ENCODE measurements around the gene PAM.
A peak's percentile ranks its signal among the peaks of the same experiment; 100 is the strongest.
"Not testable (repeated sequence)": the region's sequence is repeated elsewhere in the genome, so short reads cannot be mapped to it uniquely, and the experiment has no call there.

PAM gene

DNA sequence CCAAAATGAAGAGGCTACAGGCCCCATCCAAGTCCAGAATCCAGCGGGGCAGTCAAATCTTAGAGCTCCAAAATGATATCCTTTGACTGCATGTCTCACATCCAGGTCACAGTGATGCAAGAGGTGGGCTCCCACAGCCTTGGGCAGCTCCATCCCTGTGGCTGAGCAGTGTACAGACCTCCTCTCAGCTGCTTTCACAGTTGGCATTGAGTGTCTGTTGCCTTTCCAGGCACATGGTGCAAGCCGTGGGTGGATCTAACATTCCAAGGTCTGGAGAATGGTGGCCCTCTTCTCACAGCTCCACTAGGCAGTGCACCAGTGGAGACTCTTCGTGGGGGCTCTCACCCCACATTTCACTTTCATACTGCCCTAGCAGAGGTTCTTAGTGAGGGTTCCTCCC, 244.1 kb downstream of the PAM start:
- no peak for TF ChIP-seq ZFX (IDR thresholded peaks at IDR 0.05; ENCODE audit: borderline replicate concordance)
- TF ChIP-seq, protein P1, sequence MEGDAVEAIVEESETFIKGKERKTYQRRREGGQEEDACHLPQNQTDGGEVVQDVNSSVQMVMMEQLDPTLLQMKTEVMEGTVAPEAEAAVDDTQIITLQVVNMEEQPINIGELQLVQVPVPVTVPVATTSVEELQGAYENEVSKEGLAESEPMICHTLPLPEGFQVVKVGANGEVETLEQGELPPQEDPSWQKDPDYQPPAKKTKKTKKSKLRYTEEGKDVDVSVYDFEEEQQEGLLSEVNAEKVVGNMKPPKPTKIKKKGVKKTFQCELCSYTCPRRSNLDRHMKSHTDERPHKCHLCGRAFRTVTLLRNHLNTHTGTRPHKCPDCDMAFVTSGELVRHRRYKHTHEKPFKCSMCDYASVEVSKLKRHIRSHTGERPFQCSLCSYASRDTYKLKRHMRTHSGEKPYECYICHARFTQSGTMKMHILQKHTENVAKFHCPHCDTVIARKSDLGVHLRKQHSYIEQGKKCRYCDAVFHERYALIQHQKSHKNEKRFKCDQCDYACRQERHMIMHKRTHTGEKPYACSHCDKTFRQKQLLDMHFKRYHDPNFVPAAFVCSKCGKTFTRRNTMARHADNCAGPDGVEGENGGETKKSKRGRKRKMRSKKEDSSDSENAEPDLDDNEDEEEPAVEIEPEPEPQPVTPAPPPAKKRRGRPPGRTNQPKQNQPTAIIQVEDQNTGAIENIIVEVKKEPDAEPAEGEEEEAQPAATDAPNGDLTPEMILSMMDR (IDR thresholded peaks at IDR 0.05) = no peak
- H3K27ac ChIP-seq = no peak overlapping the region

DNA sequence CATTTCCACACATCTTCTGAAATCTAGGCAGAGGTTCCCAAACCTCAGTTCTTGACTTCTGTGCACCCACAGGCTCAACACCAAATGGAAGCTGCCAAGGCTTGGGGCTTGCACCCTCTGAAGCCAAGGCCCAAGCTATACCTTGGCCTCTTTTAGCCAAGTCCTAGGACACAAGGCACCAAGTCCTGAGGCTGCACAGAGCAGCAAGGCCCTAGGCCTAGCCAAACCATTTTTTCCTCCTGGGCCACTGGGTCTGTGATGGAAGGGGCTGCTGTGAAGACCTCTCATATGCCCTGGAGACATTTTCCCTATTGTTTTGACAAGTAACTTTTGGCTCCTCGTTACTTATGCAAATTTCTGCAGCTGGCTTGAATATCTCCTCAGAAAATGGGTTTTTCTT, 244.5 kb downstream of the PAM start:
- not testable (repeated sequence) for H3K27ac ChIP-seq

- H3K27ac ChIP-seq = no peak overlapping the region
- TF ChIP-seq, protein P1 (IDR thresholded peaks at IDR 0.05) = no peak
- TF ChIP-seq ZFX (IDR thresholded peaks at IDR 0.05; ENCODE audit: borderline replicate concordance) = no peak
These were observed 245.0 kb downstream of the PAM start for GRCh38 chr5:103000089-103000488.

DNA sequence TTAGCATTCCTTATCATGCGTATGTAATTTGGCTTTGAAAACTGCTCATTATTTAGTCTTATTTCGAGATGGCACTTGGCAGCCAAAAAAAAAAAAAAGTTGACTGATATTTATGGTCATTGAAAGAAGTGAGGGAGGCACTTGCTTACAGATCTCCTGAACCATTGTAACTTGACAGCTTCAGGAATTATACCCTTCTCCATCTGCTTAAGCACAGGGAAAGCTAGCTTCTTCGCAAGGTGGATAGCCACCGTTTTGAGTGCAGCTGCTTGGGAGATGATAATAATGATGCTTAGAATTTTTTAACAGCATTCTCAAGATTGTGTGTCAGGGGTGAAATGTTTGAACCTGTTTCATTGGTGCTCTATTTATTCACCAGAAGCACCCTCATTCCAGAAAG, 248.8 kb downstream of the PAM start:
- TF ChIP-seq, protein P1 (IDR thresholded peaks at IDR 0.05) = no peak
- TF ChIP-seq ZFX (IDR thresholded peaks at IDR 0.05; ENCODE audit: borderline replicate concordance) = no peak
- no peak overlapping the region for H3K27ac ChIP-seq

DNA sequence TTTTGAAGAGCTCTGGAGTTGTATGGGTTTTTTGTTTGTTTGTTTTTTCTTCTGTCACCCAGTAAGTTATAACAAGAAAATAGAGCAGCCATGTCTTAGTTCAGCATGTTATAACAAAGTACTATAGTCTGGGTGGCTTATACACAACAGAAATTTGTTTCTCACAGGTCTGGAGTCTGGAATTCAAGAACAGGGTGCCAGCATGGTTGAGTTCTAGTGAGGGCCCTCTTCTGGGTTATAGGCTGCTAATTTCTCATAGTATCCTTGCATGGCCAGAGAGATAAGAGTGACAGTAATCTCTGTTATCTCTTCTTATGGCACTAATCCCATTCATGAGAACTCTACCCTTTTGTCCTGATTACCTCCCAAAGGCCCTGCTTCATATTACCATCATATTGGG, 250.2 kb downstream of the PAM start:
- TF ChIP-seq, protein P1 (IDR thresholded peaks at IDR 0.05) = no peak
- no peak for TF ChIP-seq ZFX (IDR thresholded peaks at IDR 0.05; ENCODE audit: borderline replicate concordance)
- no peak overlapping the region for H3K27ac ChIP-seq

DNA sequence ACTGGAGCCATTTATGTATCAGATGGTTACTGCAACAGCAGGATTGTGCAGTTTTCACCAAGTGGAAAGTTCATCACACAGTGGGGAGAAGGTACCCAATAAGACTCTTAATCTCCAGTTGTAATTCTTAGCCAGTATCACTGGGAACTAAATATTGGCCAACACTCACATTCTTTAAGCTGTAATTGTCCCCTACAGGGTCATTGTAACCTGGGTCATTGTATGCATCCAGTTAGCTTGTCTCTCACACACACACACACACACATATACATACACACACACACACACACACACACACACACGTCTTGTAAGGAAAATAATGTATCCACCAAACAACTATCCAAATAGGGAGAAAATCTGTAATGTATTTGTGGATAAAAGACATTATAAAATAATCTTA, 251.8 kb downstream of the PAM start:
- TF ChIP-seq ZFX (IDR thresholded peaks at IDR 0.05; ENCODE audit: borderline replicate concordance) = no peak
- TF ChIP-seq, protein P1 (IDR thresholded peaks at IDR 0.05) = no peak
- H3K27ac ChIP-seq = no peak overlapping the region

GRCh38 chr5:103010168-103010567, 255.1 kb downstream of the PAM start:
- TF ChIP-seq, protein P1 (IDR thresholded peaks at IDR 0.05) = no peak
- TF ChIP-seq ZFX (IDR thresholded peaks at IDR 0.05; ENCODE audit: borderline replicate concordance) = no peak
- no peak overlapping the region for H3K27ac ChIP-seq

DNA sequence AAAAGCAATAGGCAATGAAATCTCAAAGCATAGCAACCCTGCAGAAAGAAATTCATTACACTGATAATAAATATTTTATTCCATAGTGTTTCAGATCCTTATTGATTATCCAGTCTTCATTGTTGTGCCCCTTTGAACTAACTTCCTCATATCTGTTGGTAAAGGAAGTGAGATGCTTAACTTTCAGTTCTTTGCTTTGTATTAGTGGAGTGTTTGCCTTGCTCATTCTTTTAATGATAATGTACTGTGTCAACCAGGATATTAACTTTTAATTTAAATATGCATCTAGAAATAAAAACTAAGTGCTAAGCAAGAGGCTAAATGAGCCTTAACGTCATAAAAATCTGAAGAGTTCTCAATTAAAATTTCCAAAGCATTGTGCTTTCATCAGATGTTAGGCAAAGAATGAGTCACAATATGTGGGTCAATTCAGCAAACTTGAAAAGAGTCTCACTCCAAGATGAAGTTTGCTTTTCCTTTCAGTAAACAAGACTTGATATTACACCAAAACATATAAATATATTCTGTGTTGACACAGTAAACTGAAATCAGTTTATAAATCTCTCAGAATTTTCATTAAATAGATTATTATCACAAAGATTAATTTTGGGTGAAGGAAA, 258.9 kb downstream of the PAM start:
- peak overlapping the region; percentile 32 for H3K27ac ChIP-seq
- no peak for TF ChIP-seq ZFX (IDR thresholded peaks at IDR 0.05; ENCODE audit: borderline replicate concordance)
- TF ChIP-seq, protein P1 (IDR thresholded peaks at IDR 0.05) = no peak

Data from 22Rv1 (cell line).